Measurements from ENCODE around the gene CUBN.

Gene CUBN

DNA sequence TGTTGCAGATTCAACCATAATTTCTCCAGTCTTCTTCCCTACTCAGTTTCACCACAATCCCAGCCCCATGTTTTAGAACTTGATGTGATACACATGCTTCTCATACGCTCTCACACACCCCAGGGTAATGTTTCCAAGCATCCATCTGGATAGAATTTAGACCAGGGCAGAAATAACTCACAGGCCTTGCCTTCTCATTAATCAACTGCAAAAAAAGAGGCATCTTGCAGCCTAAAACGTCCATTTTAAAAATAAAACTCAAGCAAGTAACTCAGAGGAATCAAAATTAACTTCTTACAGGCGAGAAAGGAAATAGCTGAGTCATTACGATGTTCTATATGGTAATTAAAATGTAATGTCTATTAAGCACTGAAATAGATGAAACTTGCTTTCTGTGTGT lies 185.2 kb downstream of the CUBN start:
- Histone ChIP-seq H3K27me3 (ENCODE audit: control insufficient read depth, insufficient read depth, low read length) (no peaks in the 10 kb centered on the region), H3K36me3 (ENCODE audit: control insufficient read depth, insufficient read depth, low read length) (no peaks in the 10 kb centered on the region), H3K4me1 (ENCODE audit: control insufficient read depth, insufficient read depth, low read length) (no peaks in the 10 kb centered on the region), H3K9ac (ENCODE audit: low read depth, low read length) (no peak overlapping the region), H3K9me3 (ENCODE audit: control insufficient read depth, insufficient read depth, low read length) (no peaks in the 10 kb centered on the region), H3K4me3 (ENCODE audit: low read depth, low read length) (no peak overlapping the region)

DNA sequence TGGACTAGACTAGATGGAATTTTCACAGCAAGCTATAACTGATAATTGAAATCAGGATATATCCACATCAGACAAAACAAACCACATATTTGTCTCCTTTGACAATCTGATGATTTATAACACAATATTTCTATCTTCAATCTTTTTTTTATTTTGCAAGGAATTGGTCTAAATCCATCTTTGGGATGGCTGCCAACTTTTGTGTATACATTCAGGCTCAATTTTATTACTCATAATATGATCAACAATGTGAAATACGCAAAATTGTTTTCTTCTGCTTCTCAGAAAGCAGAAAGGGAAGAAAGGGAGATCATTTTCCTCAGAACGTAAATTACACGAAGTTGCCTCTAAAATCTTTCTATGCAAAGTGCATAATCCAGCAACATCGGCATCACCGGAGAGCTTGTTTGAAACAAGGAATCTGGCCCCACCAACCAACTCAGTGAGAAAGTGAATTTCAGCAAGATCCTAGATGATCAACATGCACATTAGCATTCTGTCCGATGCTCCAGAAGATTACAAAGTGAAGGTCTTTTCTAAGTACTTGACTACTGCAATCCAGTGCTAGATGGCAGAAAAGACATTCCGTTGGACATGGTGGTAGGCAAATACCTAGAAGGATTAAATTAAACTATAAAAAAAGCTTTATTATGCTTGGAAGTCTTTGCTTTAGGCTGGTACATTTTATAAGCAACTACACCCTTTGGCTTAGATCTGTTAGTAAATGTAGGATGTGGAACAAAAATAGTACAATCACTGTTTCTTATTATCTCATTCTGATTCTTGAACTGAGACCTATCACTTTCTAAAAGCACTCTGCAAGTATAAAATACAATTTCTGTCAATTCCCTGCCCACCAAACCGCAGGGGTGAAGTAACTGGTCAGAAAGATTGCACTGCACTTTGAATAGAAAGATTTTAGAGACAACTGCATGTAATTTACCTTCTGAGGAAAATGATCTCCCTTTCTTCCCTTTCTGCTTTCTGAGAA lies 186.0 kb downstream of the CUBN start:
- H3K4me1 ChIP-seq (ENCODE audit: control insufficient read depth, insufficient read depth, low read length) = no peaks in the 10 kb centered on the region

DNA sequence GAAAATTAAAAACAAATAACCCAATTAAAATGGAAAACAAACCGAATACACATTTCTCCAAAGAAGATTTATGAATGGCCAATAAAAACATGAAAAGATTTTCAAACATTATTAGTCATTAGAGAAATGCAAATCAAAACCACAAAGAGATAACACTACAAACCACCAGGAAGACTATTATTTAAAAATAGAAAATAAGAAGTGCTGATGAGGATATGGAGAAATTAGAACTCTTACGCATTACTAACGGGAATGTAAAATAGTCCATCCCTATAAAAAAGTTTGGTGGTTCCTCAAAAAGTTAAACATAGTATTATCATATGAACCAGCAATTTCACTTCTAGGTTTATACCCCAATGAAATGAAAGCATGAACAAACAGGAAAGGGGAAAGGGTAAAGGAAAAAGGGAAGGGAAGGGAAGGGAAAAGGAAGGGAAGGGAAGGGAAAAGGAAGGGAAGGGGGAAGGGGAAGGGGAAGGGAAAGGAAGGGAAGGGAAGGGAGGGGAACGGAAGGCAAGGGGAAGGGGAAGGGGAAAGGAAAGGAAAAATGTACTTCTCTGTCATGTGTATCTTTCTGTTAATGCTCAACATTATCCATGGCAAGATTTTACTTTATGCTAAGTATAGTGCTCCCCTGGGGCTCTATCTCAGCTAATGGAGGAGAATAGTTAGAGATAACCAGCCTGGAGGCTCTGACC lies 187.1 kb downstream of the CUBN start:
- Histone ChIP-seq H3K27me3 (ENCODE audit: control insufficient read depth, insufficient read depth, low read length) (no peaks in the 10 kb centered on the region), H3K36me3 (ENCODE audit: control insufficient read depth, insufficient read depth, low read length) (no peaks in the 10 kb centered on the region), H3K4me1 (ENCODE audit: control insufficient read depth, insufficient read depth, low read length) (no peaks in the 10 kb centered on the region), H3K9me3 (ENCODE audit: control insufficient read depth, insufficient read depth, low read length) (no peaks in the 10 kb centered on the region), H3K4me3 (ENCODE audit: low read depth, low read length) (no peak overlapping the region), H3K9ac (ENCODE audit: low read depth, low read length) (no peak overlapping the region)

More for the DNA sequence above, 186.0 kb downstream of the CUBN start:
- H3K9me3 ChIP-seq (ENCODE audit: control insufficient read depth, insufficient read depth, low read length) = no peaks in the 10 kb centered on the region
- H3K4me3 ChIP-seq (ENCODE audit: low read depth, low read length) = no peak overlapping the region
- no peak overlapping the region for H3K9ac ChIP-seq (ENCODE audit: low read depth, low read length)
- no peaks in the 10 kb centered on the region for H3K36me3 ChIP-seq (ENCODE audit: control insufficient read depth, insufficient read depth, low read length)
- no peaks in the 10 kb centered on the region for H3K27me3 ChIP-seq (ENCODE audit: control insufficient read depth, insufficient read depth, low read length)

DNA sequence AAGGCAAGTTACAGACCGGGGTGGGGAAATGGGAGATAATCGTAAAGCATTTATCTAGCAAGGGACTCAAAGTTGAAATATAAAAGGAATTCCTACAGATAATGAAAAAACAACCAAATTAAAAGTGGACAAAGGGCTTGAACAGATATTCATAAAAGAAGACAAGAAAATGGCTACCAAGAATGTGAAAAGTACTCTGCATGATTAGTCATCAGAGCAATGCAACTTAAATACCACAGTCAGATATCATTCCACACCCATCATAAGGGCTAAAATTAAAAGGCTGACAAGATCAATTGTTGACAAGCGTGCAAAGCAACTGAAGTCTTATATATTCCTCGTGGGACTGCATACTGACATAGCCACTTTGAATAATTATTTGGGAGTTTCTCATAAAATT lies 187.7 kb downstream of the CUBN start:
- no peaks in the 10 kb centered on the region for H3K27me3 ChIP-seq (ENCODE audit: control insufficient read depth, insufficient read depth, low read length)
- no peak overlapping the region for H3K9ac ChIP-seq (ENCODE audit: low read depth, low read length)
- no peak overlapping the region for H3K4me3 ChIP-seq (ENCODE audit: low read depth, low read length)
- H3K9me3 ChIP-seq (ENCODE audit: control insufficient read depth, insufficient read depth, low read length) = no peaks in the 10 kb centered on the region
- H3K4me1 ChIP-seq (ENCODE audit: control insufficient read depth, insufficient read depth, low read length) = no peaks in the 10 kb centered on the region
- no peaks in the 10 kb centered on the region for H3K36me3 ChIP-seq (ENCODE audit: control insufficient read depth, insufficient read depth, low read length)

DNA sequence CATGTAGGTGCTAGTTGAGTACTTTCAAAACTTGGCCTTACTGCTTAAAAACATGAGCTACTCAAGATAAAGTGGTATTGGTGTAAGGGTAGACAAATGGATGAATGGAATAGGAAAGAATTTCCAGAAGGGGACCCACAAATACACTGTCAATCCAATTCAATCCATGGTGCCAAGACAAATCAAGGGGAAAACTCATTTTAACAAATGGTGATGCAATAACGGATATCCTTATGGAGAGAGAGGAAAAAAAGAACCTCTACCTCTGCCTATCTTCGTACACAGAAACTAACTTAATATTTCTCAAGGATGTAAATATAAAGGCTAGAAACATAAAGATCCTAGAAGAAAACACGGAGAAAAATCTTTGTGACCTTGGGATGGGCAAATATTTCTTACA lies 188.5 kb downstream of the CUBN start:
- no peaks in the 10 kb centered on the region for H3K4me1 ChIP-seq (ENCODE audit: control insufficient read depth, insufficient read depth, low read length)
- H3K9ac ChIP-seq (ENCODE audit: low read depth, low read length) = no peak overlapping the region
- no peaks in the 10 kb centered on the region for H3K27me3 ChIP-seq (ENCODE audit: control insufficient read depth, insufficient read depth, low read length)
- H3K9me3 ChIP-seq (ENCODE audit: control insufficient read depth, insufficient read depth, low read length) = no peaks in the 10 kb centered on the region
- H3K4me3 ChIP-seq (ENCODE audit: low read depth, low read length) = no peak overlapping the region
- H3K36me3 ChIP-seq (ENCODE audit: control insufficient read depth, insufficient read depth, low read length) = no peaks in the 10 kb centered on the region

DNA sequence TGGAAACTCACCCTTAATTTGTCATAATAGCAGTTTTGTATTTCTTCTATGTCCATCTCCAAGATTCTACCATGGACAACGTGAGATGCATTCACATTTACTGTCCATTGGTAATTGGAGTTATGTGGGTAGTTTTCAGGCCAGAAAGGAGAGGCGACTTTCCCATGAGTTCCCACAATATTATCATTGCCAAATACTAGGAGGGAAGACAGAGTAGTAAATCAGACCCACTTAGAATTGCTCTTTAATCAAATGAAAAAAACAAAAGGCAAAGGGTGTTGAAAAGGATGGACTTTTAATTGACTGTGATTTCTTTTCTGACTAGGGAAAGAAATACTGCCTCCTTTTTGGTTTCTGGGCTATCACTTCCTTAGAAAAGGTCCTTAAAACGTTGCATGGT lies 190.7 kb downstream of the CUBN start:
- H3K36me3 ChIP-seq (ENCODE audit: control insufficient read depth, insufficient read depth, low read length) = no peaks in the 10 kb centered on the region
- no peaks in the 10 kb centered on the region for H3K4me1 ChIP-seq (ENCODE audit: control insufficient read depth, insufficient read depth, low read length)
- no peak overlapping the region for H3K4me3 ChIP-seq (ENCODE audit: low read depth, low read length)
- H3K9ac ChIP-seq (ENCODE audit: low read depth, low read length) = no peak overlapping the region
- no peaks in the 10 kb centered on the region for H3K9me3 ChIP-seq (ENCODE audit: control insufficient read depth, insufficient read depth, low read length)
- H3K27me3 ChIP-seq (ENCODE audit: control insufficient read depth, insufficient read depth, low read length) = no peaks in the 10 kb centered on the region

DNA sequence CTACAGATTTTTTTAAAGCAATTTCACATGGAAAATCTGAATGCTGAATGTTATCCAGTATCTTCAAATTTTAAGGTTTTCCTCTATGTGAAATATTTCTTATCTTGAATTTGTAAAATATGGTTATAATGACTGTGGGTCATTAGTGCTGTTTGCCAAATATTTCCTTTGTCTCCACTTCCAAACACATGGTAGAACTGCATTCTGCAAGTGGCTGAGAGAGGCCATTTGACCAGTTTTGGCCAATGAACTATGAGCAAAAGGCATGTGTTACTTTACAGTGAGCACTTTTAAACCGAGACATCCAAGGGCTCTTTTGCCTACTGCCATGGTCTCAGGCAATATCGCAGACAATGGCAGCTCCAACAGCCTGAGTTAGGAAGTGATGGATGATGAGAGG lies 195.2 kb downstream of the CUBN start:
- no peaks in the 10 kb centered on the region for H3K9me3 ChIP-seq (ENCODE audit: control insufficient read depth, insufficient read depth, low read length)
- H3K27me3 ChIP-seq (ENCODE audit: control insufficient read depth, insufficient read depth, low read length) = no peaks in the 10 kb centered on the region
- no peaks in the 10 kb centered on the region for H3K4me1 ChIP-seq (ENCODE audit: control insufficient read depth, insufficient read depth, low read length)
- H3K9ac ChIP-seq (ENCODE audit: low read depth, low read length) = no peak overlapping the region
- no peaks in the 10 kb centered on the region for H3K36me3 ChIP-seq (ENCODE audit: control insufficient read depth, insufficient read depth, low read length)
- H3K4me3 ChIP-seq (ENCODE audit: low read depth, low read length) = no peak overlapping the region

DNA sequence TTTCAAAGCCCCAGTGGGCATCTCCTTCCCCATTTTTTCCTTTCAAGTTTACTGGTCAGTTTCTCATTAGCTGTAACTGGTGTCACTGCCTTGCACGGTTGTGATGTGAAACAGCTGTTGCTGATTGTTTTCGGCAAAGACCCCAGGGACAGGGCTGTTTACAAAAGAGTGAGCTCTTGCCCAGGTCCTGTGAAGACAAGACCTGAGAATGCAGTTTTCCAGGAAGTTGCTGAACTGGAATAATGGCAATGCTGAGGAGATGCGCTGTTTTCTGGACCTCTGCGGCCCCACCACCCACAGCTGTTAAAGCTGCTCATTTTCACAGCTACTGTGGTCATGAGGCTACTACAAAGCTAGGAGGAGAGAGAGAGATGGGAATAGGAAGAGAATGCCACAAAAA lies 195.8 kb downstream of the CUBN start:
- Histone ChIP-seq H3K4me3 (ENCODE audit: low read depth, low read length) (no peak overlapping the region), H3K36me3 (ENCODE audit: control insufficient read depth, insufficient read depth, low read length) (no peaks in the 10 kb centered on the region), H3K27me3 (ENCODE audit: control insufficient read depth, insufficient read depth, low read length) (no peaks in the 10 kb centered on the region), H3K9ac (ENCODE audit: low read depth, low read length) (no peak overlapping the region), H3K9me3 (ENCODE audit: control insufficient read depth, insufficient read depth, low read length) (no peaks in the 10 kb centered on the region), H3K4me1 (ENCODE audit: control insufficient read depth, insufficient read depth, low read length) (peaks cover 2% of the 10 kb centered on the region)

DNA sequence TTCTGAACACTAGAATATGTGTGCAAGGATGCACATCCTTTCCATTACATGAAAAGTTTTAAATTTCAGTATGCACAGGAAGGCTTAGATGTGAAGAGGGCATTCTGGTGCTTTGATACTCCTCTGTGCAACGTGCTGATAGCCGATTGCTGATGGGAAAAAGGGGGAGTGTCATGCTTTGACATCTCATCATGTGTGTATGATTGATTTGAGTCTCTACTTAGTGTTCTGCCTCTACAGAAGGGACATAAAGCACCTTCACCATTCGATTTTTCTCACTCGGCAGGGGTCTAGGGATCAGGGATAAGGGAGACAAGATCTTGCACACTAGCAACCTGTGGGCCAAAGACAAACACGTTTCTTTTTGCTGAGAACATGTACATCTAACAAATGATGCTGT lies 197.7 kb downstream of the CUBN start:
- Histone ChIP-seq H3K4me3 (ENCODE audit: low read depth, low read length) (no peak overlapping the region), H3K4me1 (ENCODE audit: control insufficient read depth, insufficient read depth, low read length) (peaks cover 3% of the 10 kb centered on the region), H3K9me3 (ENCODE audit: control insufficient read depth, insufficient read depth, low read length) (no peaks in the 10 kb centered on the region), H3K9ac (ENCODE audit: low read depth, low read length) (no peak overlapping the region), H3K27me3 (ENCODE audit: control insufficient read depth, insufficient read depth, low read length) (no peaks in the 10 kb centered on the region), H3K36me3 (ENCODE audit: control insufficient read depth, insufficient read depth, low read length) (no peaks in the 10 kb centered on the region)

DNA sequence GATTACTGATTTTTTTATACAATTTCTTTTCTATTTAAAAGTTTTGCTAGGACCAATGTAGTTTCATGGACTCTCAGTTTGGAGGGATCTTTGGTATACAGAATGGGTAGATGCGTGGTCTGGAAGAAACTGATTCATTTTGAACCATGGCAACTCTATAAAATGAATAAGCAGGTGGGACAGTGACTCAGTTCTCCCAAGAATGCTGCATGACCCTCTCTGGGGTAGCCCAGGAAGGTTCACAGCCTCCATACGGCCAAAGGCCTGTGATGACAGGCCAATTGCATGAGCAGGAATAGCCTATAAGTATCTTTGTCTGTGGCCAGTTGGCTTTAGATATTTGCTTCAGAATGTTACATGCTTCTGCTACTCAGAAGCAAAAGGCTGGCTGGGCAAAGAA lies 199.1 kb downstream of the CUBN start:
- H3K9me3 ChIP-seq (ENCODE audit: control insufficient read depth, insufficient read depth, low read length) = no peaks in the 10 kb centered on the region
- no peaks in the 10 kb centered on the region for H3K36me3 ChIP-seq (ENCODE audit: control insufficient read depth, insufficient read depth, low read length)
- H3K4me1 ChIP-seq (ENCODE audit: control insufficient read depth, insufficient read depth, low read length) = peaks cover 3% of the 10 kb centered on the region
- H3K9ac ChIP-seq (ENCODE audit: low read depth, low read length) = no peak overlapping the region
- H3K4me3 ChIP-seq (ENCODE audit: low read depth, low read length) = no peak overlapping the region
- H3K27me3 ChIP-seq (ENCODE audit: control insufficient read depth, insufficient read depth, low read length) = no peaks in the 10 kb centered on the region

DNA sequence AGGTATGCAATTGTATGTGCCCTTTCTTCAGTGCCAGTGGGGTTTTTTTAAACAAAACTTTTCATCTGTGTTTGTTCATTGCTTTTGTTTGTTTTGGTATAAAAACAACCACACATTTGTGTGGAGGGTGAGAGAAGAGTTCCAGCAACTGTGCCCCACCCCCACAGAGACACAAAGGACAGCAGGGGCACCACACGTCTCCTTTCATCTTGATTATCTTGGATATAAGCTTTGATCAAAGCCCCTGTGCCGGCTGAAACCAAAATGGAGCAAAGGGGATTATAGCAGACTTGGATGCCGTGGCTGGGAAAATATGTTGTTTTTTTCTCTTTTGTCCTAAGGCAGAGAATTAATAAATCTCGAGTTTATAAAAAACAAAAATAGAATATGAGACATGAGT lies 200.5 kb downstream of the CUBN start:
- H3K9me3 ChIP-seq (ENCODE audit: control insufficient read depth, insufficient read depth, low read length) = no peaks in the 10 kb centered on the region
- no peaks in the 10 kb centered on the region for H3K27me3 ChIP-seq (ENCODE audit: control insufficient read depth, insufficient read depth, low read length)
- H3K4me3 ChIP-seq (ENCODE audit: low read depth, low read length) = no peak overlapping the region
- H3K9ac ChIP-seq (ENCODE audit: low read depth, low read length) = no peak overlapping the region
- H3K36me3 ChIP-seq (ENCODE audit: control insufficient read depth, insufficient read depth, low read length) = no peaks in the 10 kb centered on the region
- H3K4me1 ChIP-seq (ENCODE audit: control insufficient read depth, insufficient read depth, low read length) = peaks cover 3% of the 10 kb centered on the region

DNA sequence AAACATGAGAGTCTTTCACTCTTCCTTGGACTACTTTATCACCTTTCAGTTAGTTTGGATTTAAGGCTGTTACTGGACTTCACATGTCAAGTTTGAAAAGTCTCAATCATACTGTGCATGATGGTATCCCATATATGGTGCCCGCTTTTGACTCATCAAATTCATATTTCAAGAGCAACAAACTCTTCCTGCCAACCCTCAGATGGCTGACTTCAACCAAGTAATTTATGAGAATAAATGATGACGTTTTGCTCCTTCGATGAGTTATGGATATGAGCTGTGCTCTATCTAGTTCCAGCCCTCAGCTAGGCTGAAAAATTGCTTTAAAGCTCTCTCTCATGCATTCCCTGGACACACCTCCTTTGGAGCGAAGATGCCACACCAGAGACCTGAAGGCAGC lies 202.1 kb downstream of the CUBN start:
- H3K4me1 ChIP-seq (ENCODE audit: control insufficient read depth, insufficient read depth, low read length) = peaks cover 3% of the 10 kb centered on the region
- H3K36me3 ChIP-seq (ENCODE audit: control insufficient read depth, insufficient read depth, low read length) = no peaks in the 10 kb centered on the region
- no peaks in the 10 kb centered on the region for H3K27me3 ChIP-seq (ENCODE audit: control insufficient read depth, insufficient read depth, low read length)
- no peaks in the 10 kb centered on the region for H3K9me3 ChIP-seq (ENCODE audit: control insufficient read depth, insufficient read depth, low read length)
- no peak overlapping the region for H3K9ac ChIP-seq (ENCODE audit: low read depth, low read length)
- no peak overlapping the region for H3K4me3 ChIP-seq (ENCODE audit: low read depth, low read length)
